ENCODE measurements around the gene BBS9. TPM values are rescaled to one million over a fixed set of nuclear protein-coding genes. Genes with fewer than 3 reads are reported as not detected.

Gene BBS9
- polyA plus RNA-seq, 1 experiment: 6.5 TPM

GRCh38 chr7:33539659-33540400 lies 410.5 kb downstream of the BBS9 start:
- no peaks in the 10 kb centered on the region for H3K36me3 ChIP-seq (ENCODE audit: control insufficient read depth, insufficient read depth, low read length)
- DNase-seq (ENCODE audit: low read depth): no peak
- no peak for TF ChIP-seq CTCF (IDR thresholded peaks at IDR 0.05; ENCODE audit: insufficient read depth, low read depth, low read length)
- no peaks in the 10 kb centered on the region for H3K27me3 ChIP-seq (ENCODE audit: control insufficient read depth, insufficient read depth, low read length)
- ChIA-PET CTCF (no interaction called here), POLR2A (no interaction called here)
- no peak overlapping the region for H3K4me3 ChIP-seq (ENCODE audit: low read depth, low read length)

GRCh38 chr7:33547880-33548279 lies 418.5 kb downstream of the BBS9 start:
- no peak for TF ChIP-seq CTCF (IDR thresholded peaks at IDR 0.05; ENCODE audit: insufficient read depth, low read depth, low read length)
- ChIA-PET POLR2A (no interaction called here), CTCF (interaction anchor here (0.6 kb wide), 2 partner anchors 51 to 729 kb away, joined by 3 read pairs; no protein-coding TSS in a partner anchor)
- no peaks in the 10 kb centered on the region for H3K27me3 ChIP-seq (ENCODE audit: control insufficient read depth, insufficient read depth, low read length)
- no peak for DNase-seq (ENCODE audit: low read depth)
- no peak overlapping the region for H3K4me3 ChIP-seq (ENCODE audit: low read depth, low read length)
- H3K36me3 ChIP-seq (ENCODE audit: control insufficient read depth, insufficient read depth, low read length): no peaks in the 10 kb centered on the region

- ChIA-PET POLR2A (no interaction called here), CTCF (no interaction called here)
- no peak overlapping the region for H3K4me3 ChIP-seq (ENCODE audit: low read depth, low read length)
- no peak for DNase-seq (ENCODE audit: low read depth)
- no peaks in the 10 kb centered on the region for H3K36me3 ChIP-seq (ENCODE audit: control insufficient read depth, insufficient read depth, low read length)
- H3K27me3 ChIP-seq (ENCODE audit: control insufficient read depth, insufficient read depth, low read length): no peaks in the 10 kb centered on the region
- TF ChIP-seq CTCF (IDR thresholded peaks at IDR 0.05; ENCODE audit: insufficient read depth, low read depth, low read length): no peak
Measured at GRCh38 chr7:33550363-33550762, 421.0 kb downstream of the BBS9 start.

GRCh38 chr7:33550979-33551378 lies 421.6 kb downstream of the BBS9 start:
- TF ChIP-seq CTCF (IDR thresholded peaks at IDR 0.05; ENCODE audit: insufficient read depth, low read depth, low read length): no peak
- DNase-seq (ENCODE audit: low read depth): no peak
- Histone ChIP-seq H3K4me3 (ENCODE audit: low read depth, low read length) (no peak overlapping the region), H3K27me3 (ENCODE audit: control insufficient read depth, insufficient read depth, low read length) (no peaks in the 10 kb centered on the region), H3K36me3 (ENCODE audit: control insufficient read depth, insufficient read depth, low read length) (no peaks in the 10 kb centered on the region)
- CTCF ChIA-PET: no interaction called here
- POLR2A ChIA-PET: no interaction called here

- TF ChIP-seq CTCF (IDR thresholded peaks at IDR 0.05; ENCODE audit: insufficient read depth, low read depth, low read length): no peak
- H3K36me3 ChIP-seq (ENCODE audit: control insufficient read depth, insufficient read depth, low read length): no peaks in the 10 kb centered on the region
- POLR2A ChIA-PET: no interaction called here
- H3K4me3 ChIP-seq (ENCODE audit: low read depth, low read length): no peak overlapping the region
- DNase-seq (ENCODE audit: low read depth): peak; percentile 35
- H3K27me3 ChIP-seq (ENCODE audit: control insufficient read depth, insufficient read depth, low read length): no peaks in the 10 kb centered on the region
- CTCF ChIA-PET: interaction anchor here (0.9 to 1.4 kb wide), 4 partner anchors 10 to 91 kb away, joined by 3 to 6 read pairs (median 4); no protein-coding TSS in a partner anchor
Measured at GRCh38 chr7:33554046-33554445, 424.7 kb downstream of the BBS9 start.

Data from BJ (cell line).